ENCODE results near the gene CPNE1. TPM values are rescaled to one million over a fixed set of nuclear protein-coding genes. Genes with fewer than 3 reads are reported as not detected.

CPNE1 gene
- total and polyA plus RNA-seq, 2 of the 8 experiments (the other 6 are each of a cell fraction or from before 2014, with no cell fraction given), result 294 to 346 TPM

DNA sequence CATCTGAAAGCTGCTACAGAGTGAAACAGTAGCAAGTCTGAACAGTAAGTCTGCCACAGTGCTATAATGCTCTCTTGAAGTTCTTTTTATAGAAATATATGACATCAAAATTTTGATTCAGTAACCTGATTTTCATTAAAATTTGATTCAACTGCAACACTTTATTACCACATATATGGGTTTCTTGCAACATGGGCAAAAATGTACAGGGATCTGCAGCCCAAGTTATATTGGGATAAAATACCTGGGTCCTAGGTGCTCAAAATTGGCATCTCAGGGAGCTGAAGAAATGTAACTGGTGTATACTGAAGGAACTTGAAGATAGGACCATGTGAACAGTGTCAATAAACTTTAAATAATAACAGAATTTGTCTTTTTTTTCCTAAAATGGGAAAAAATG is 45.3 kb upstream of the CPNE1 start:
- Histone ChIP-seq H3K4ac (replicated peaks; ENCODE audit: insufficient read length, low read depth, low read length) (no peak overlapping the region), H4K20me1 (replicated peaks in 1 of 2; ENCODE audit: control insufficient read depth in 1 of 2, insufficient read depth in 2 of 2, low read length in 2 of 2) (peaks cover 6% of the 10 kb centered on the region in 2 experiments), H4K5ac (ENCODE audit: insufficient read length, low read depth, low read length) (no peak overlapping the region), H3K4me3 (ENCODE audit: extremely low read depth in 1 of 4, insufficient read depth in 2 of 4, low read depth in 3 of 4, low read length in 4 of 4) (no peak overlapping the region), H3K4me1 (replicated peaks in 1 of 4; ENCODE audit: control insufficient read depth in 3 of 4, insufficient read depth in 4 of 4, low read length in 3 of 4) (no peaks in the 10 kb centered on the region), H3K27ac (ENCODE audit: low read depth, low read length) (no peak overlapping the region), H2BK15ac (ENCODE audit: low read length) (no peak overlapping the region), H3K14ac (ENCODE audit: insufficient read length) (no peak overlapping the region), H3K23me2 (ENCODE audit: low read depth, low read length) (no peaks in the 10 kb centered on the region), H3K27me3 (replicated peaks in 1 of 4; ENCODE audit: control insufficient read depth in 3 of 4, extremely low read depth in 1 of 4, insufficient read depth in 3 of 4, low read length in 3 of 4) (no peaks in the 10 kb centered on the region), H2BK12ac (ENCODE audit: low read depth, low read length) (no peak overlapping the region), H2AK5ac (ENCODE audit: low read depth, low read length) (no peak overlapping the region), H3K56ac (replicated peaks; ENCODE audit: insufficient read length, low read depth, low read length) (no peak overlapping the region), H4K91ac (replicated peaks; ENCODE audit: insufficient read length, low read length) (no peak overlapping the region), H3K23ac (ENCODE audit: insufficient read length) (no peak overlapping the region), H3K4me2 (ENCODE audit: insufficient read depth in 1 of 2, low read depth in 2 of 2, low read length in 2 of 2) (no peak overlapping the region), H3K79me1 (ENCODE audit: low read depth, low read length) (0 out of 2 replicates have a peak, but pooled peaks cover 3% of the 10 kb centered on the region), H2BK5ac (ENCODE audit: low read depth, low read length) (no peak overlapping the region), H2BK120ac (replicated peaks; ENCODE audit: low read depth, low read length) (no peak overlapping the region), H4K8ac (ENCODE audit: extremely low read depth, insufficient read depth, low read length) (no peak overlapping the region), H3K18ac (ENCODE audit: extremely low read depth, low read length) (no peak overlapping the region), H3K36me3 (ENCODE audit: control insufficient read depth in 2 of 4, insufficient read depth in 4 of 4, low read length in 3 of 4) (peaks cover 29 to 99% (median 78%) of the 10 kb centered on the region in 4 experiments), H3K79me2 (ENCODE audit: control insufficient read depth in 1 of 2, insufficient read depth in 2 of 2, low read length in 2 of 2) (peaks cover 0 to 44% of the 10 kb centered on the region in 2 experiments; a peak in 2 of 4 replicates), H3K9me3 (ENCODE audit: insufficient read depth in 2 of 2, low read depth in 1 of 2, low read length in 1 of 2) (no peaks in the 10 kb centered on the region), H2BK20ac (ENCODE audit: low read length) (no peak overlapping the region), H3K9ac (replicated peaks in 1 of 4; ENCODE audit: extremely low read depth in 1 of 4, low read depth in 3 of 4, low read length in 3 of 4) (no peak overlapping the region), H2AFZ (ENCODE audit: low read length) (no peak overlapping the region)
- ChIA-PET CTCF (ENCODE audit: partially characterized antibody) (interaction anchor here (2.0 kb wide), 2 partner anchors 10 kb away, joined by 6 to 8 read pairs; no protein-coding TSS in a partner anchor), POLR2A (ENCODE audit: partially characterized antibody) (interaction anchor here (0.5 to 45.3 kb wide), 3 partner anchors 8 to 139 kb away, joined by 3 to 2341 read pairs (median 2341); partner anchors contain the start of genes NFS1, RBM39 and ROMO1)
- FAIRE-seq, result no peak
- TF ChIP-seq SIX5 (IDR thresholded peaks at IDR 0.05; ENCODE audit: low read depth, low read length), result no peak
- no peak for TF ChIP-seq GTF2F1 (IDR thresholded peaks at IDR 0.05; ENCODE audit: borderline replicate concordance, low read depth, low read length)
- no peak for TF ChIP-seq TEAD4 (IDR thresholded peaks at IDR 0.05; ENCODE audit: low read depth, low read length)
- TF ChIP-seq KDM5A (IDR thresholded peaks at IDR 0.05; ENCODE audit: low read length), result no peak
- TF ChIP-seq TAF1 (IDR thresholded peaks at IDR 0.05; ENCODE audit: low read depth, low read length), result no peak
- no peak for TF ChIP-seq POLR2AphosphoS5 (IDR thresholded peaks at IDR 0.05; ENCODE audit: low read depth, low read length)
- no peak for TF ChIP-seq GABPA (IDR thresholded peaks at IDR 0.05; ENCODE audit: borderline replicate concordance, insufficient read depth, low read length)
- TF ChIP-seq RAD21 (IDR thresholded peaks at IDR 0.05 in 1 of 2, conservative IDR thresholded peaks at IDR 0.05 in 1 of 2; ENCODE audit: low read depth in 2 of 2, low read length in 2 of 2), result no peak
- TF ChIP-seq, protein P1, sequence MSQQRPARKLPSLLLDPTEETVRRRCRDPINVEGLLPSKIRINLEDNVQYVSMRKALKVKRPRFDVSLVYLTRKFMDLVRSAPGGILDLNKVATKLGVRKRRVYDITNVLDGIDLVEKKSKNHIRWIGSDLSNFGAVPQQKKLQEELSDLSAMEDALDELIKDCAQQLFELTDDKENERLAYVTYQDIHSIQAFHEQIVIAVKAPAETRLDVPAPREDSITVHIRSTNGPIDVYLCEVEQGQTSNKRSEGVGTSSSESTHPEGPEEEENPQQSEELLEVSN (IDR thresholded peaks at IDR 0.05), result no peak
- TF ChIP-seq TBP (IDR thresholded peaks at IDR 0.05; ENCODE audit: low read depth, low read length), result no peak
- TF ChIP-seq PHF8 (conservative IDR thresholded peaks at IDR 0.05; ENCODE audit: low read depth, low read length), result no peak
- TF ChIP-seq MAFK (IDR thresholded peaks at IDR 0.05; ENCODE audit: low read depth, low read length), result no peak
- no peak for TF ChIP-seq SRF (IDR thresholded peaks at IDR 0.05; ENCODE audit: low read depth, low read length)
- no peak for DNase-seq (ENCODE audit: low read depth in 1 of 2, low spot score in 2 of 2)
